H7 (cell line): ENCODE measurements around the gene ZNF358. TPM values are rescaled to one million over a fixed set of nuclear protein-coding genes. Genes with fewer than 3 reads are reported as not detected.
A peak's percentile ranks its signal among the peaks of the same experiment; 100 is the strongest.
"Not testable (repeated sequence)": the region's sequence is repeated elsewhere in the genome, so short reads cannot be mapped to it uniquely, and the experiment has no call there.

Source experiments
- DNase-seq: peaks from one replicate; pipeline ENCODE4 v3.0.0; 2012
- H3K27me3 ChIP-seq: 2 replicates; pipeline ENCODE4 v1.6.0; 2011; ENCODE audit warnings: mild to moderate bottlenecking, low read length; ENCODE audit not compliant: control insufficient read depth, insufficient read depth
- H3K36me3 ChIP-seq: replicated peaks from 2 replicates; pipeline ENCODE4 v1.5.1; 2011; ENCODE audit warnings: low read length; ENCODE audit not compliant: control insufficient read depth, insufficient read depth
- H3K4me3 ChIP-seq: 2 replicates; pipeline ENCODE4 v1.5.1; 2011; ENCODE audit warnings: low read depth, mild to moderate bottlenecking, control low read depth, low read length, moderate library complexity; ENCODE audit not compliant: insufficient read depth
- total RNA-seq: library from RNA; depleted of rRNA; stranded (reverse); fragments of >200 nt; shearing (Covaris generic); gene quantifications from 2 replicates; pipeline ENCODE4 v1.2.3, GENCODE V29; 2014

Gene ZNF358
- total RNA-seq, 1 experiment from 2014 or later: 52.1 TPM

GRCh38 chr19:7533281-7533885, 17.5 kb downstream of the ZNF358 start:
- DNase-seq: peak; percentile 75
- Histone ChIP-seq H3K27me3 (no peaks in the 10 kb centered on the region), H3K4me3 (peak overlapping the region; percentile 90), H3K36me3 (peaks cover 3% of the 10 kb centered on the region)

GRCh38 chr19:7533925-7534480, 18.1 kb downstream of the ZNF358 start:
- H3K4me3 ChIP-seq: peak overlapping the region; percentile 90
- H3K36me3 ChIP-seq: peaks cover 3% of the 10 kb centered on the region
- DNase-seq: peak; percentile 97
- no peaks in the 10 kb centered on the region for H3K27me3 ChIP-seq

- peak overlapping the region; percentile 90 for H3K4me3 ChIP-seq
- H3K27me3 ChIP-seq: no peaks in the 10 kb centered on the region
- peaks cover 3% of the 10 kb centered on the region for H3K36me3 ChIP-seq
- DNase-seq: peak; percentile 92
Measured at GRCh38 chr19:7534531-7535046, 18.7 kb downstream of the ZNF358 start.

- Histone ChIP-seq H3K4me3 (peak within 1 kb of the TSS; percentile 90), H3K36me3 (peaks cover 3% of the 10 kb centered on the region), H3K27me3 (no peaks in the 10 kb centered on the region)
- peak; percentile 98 for DNase-seq
Measured at GRCh38 chr19:7535047-7535997, 19.4 kb downstream of the ZNF358 start, which contains the start of gene PNPLA6. Gene PNPLA6, plus strand, starts transcription at chr19:7535717. Its CDS starts 72 bp downstream, at chr19:7535789.

GRCh38 chr19:7535998-7536695, 20.2 kb downstream of the ZNF358 start:
- Histone ChIP-seq H3K4me3 (peak overlapping the region; percentile 90), H3K36me3 (peaks cover 5% of the 10 kb centered on the region), H3K27me3 (no peaks in the 10 kb centered on the region)
- peak; percentile 86 for DNase-seq

- H3K27me3 ChIP-seq, DNase-seq, H3K36me3 ChIP-seq, H3K4me3 ChIP-seq: not testable (repeated sequence)
Measured at GRCh38 chr19:7538990-7539389, 23.1 kb downstream of the ZNF358 start.

GRCh38 chr19:7539827-7540425, 24.0 kb downstream of the ZNF358 start:
- Histone ChIP-seq H3K27me3 (no peaks in the 10 kb centered on the region), H3K4me3 (no peak overlapping the region), H3K36me3 (peaks cover 10% of the 10 kb centered on the region)
- DNase-seq: peak; percentile 44

- peak; percentile 97 for DNase-seq
- Histone ChIP-seq H3K27me3 (no peaks in the 10 kb centered on the region), H3K4me3 (no peak overlapping the region), H3K36me3 (peaks cover 10% of the 10 kb centered on the region)
Measured at GRCh38 chr19:7540761-7541474, 25.0 kb downstream of the ZNF358 start.

- H3K36me3 ChIP-seq: peaks cover 10% of the 10 kb centered on the region
- no peak overlapping the region for H3K4me3 ChIP-seq
- no peaks in the 10 kb centered on the region for H3K27me3 ChIP-seq
- no peak for DNase-seq
Measured at GRCh38 chr19:7541475-7541824, 25.5 kb downstream of the ZNF358 start.

GRCh38 chr19:7541828-7542443, 26.0 kb downstream of the ZNF358 start:
- Histone ChIP-seq H3K4me3 (no peak overlapping the region), H3K27me3 (no peaks in the 10 kb centered on the region), H3K36me3 (peaks cover 10% of the 10 kb centered on the region)
- no peak for DNase-seq

- H3K4me3 ChIP-seq: no peak overlapping the region
- no peak for DNase-seq
- peaks cover 7% of the 10 kb centered on the region for H3K36me3 ChIP-seq
- H3K27me3 ChIP-seq: no peaks in the 10 kb centered on the region
Measured at GRCh38 chr19:7542556-7543348, 26.8 kb downstream of the ZNF358 start.

- no peak overlapping the region for H3K4me3 ChIP-seq
- H3K27me3 ChIP-seq: no peaks in the 10 kb centered on the region
- DNase-seq: no peak
- peaks cover 7% of the 10 kb centered on the region for H3K36me3 ChIP-seq
Measured at GRCh38 chr19:7544626-7545025, 28.7 kb downstream of the ZNF358 start.
